Gastrocnemius medialis (tissue), 4 donors: ENCODE measurements around the gene FAM9B.

ENCODE experiments used
- CTCF ChIP-seq, 5 experiments: fragments of 450-650 bp in 3 of 5; fragments of 200-600 bp in 2 of 5; sonication (generic) in 2 of 5; IDR thresholded peaks in 4 of 5; conservative IDR thresholded peaks in 1 of 5; 1 replicate in 4 of 5; 2 replicates in 1 of 5; pipeline ENCODE4 v1.5.1; 2016 to 2019; ENCODE audit warnings: antibody characterized with exemption in 5 of 5, mild to moderate bottlenecking in 3 of 5, moderate library complexity in 3 of 5
- POLR2A ChIP-seq, 2 donors: fragments of 450-650 bp; IDR thresholded peaks; one replicate each; pipeline ENCODE4 v1.6.1; 2017; ENCODE audit warnings: antibody characterized with exemption in 2 of 2, mild to moderate bottlenecking in 2 of 2, moderate library complexity in 2 of 2

- TF ChIP-seq CTCF (IDR thresholded peaks at IDR 0.05 in 4 of 5, conservative IDR thresholded peaks at IDR 0.05 in 1 of 5), result no peak
- no peak for TF ChIP-seq POLR2A (IDR thresholded peaks at IDR 0.05)
Measured at GRCh38 chrX:9033989-9034388, at the start of gene FAM9B.
